Caki2 (cell line): Measurements from ENCODE around the gene SDK1. TPM values are rescaled to one million over a fixed set of nuclear protein-coding genes. Genes with fewer than 3 reads are reported as not detected.
"Not testable (repeated sequence)": the region's sequence is repeated elsewhere in the genome, so short reads cannot be mapped to it uniquely, and the experiment has no call there.

Experiments used
- DNase-seq: peaks from one replicate; pipeline ENCODE4 v3.0.0-alpha.2; 2015; ENCODE audit warnings: low read depth
- in situ Hi-C: cut with HindIII; loops from 2 replicates; pipeline ENCODE4 v1.10.0; 2016; ENCODE audit warnings: low sequenced_read_pairs, low pct_unique_long_range_greater_than_20kb, mixed read lengths
- total RNA-seq: library from RNA; depleted of rRNA; stranded (reverse); fragments of >200 nt; shearing (Covaris generic); gene quantifications from 2 replicates; pipeline ENCODE4 v1.2.3, GENCODE V29; 2014; ENCODE audit warnings: low replicate concordance

The SDK1 gene
- total RNA-seq, 1 experiment from 2014 or later: 9.1 TPM

GRCh38 chr7:4307316-4308204 is 1006.5 kb downstream of the SDK1 start:
- in situ Hi-C loops: no loop called here
- no peak for DNase-seq

GRCh38 chr7:4308205-4308590 is 1007.1 kb downstream of the SDK1 start:
- in situ Hi-C loops: no loop called here

DNA sequence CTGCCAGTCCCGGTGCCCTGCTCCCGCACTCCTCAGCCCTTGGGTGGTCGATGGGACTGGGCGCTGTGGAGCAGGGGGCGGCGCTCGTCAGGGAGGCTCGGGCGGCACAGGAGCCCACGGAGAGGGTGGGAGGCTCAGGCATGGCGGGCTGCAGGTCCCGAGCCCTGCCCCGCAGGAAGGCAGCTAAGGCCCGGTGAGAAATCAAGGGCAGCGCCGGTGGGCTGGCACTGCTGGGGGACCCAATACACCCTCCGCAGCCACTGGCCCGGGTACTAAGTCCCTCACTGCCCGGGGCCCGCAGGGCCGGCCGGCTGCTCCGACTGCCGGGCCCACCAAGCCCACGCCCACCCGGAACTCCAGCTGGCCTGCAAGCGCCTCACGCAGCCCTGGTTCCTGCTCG is 1012.9 kb downstream of the SDK1 start:
- in situ Hi-C loops, DNase-seq: not testable (repeated sequence)

More at GRCh38 chr7:4308205-4308590, 1007.1 kb downstream of the SDK1 start:
- no peak for DNase-seq

DNA sequence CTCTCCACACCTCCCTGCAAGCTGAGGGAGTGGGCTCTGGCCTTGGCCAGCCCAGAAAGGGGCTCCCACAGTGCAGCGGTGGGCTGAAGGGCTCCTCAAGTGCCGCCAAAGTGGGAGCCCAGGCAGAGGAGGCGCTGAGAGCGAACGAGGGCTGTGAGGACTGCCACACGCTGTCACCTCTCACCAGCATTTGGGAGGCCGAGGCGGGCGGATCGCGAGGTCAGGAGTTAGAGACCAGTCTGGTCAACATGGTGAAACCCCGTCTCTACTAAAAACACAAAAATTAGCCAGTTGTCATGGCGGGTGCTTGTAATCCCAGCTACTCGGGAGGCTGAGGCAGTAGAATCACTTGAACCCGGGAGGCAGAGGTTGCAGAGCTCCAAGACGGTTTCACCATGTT is 1013.3 kb downstream of the SDK1 start:
- DNase-seq, in situ Hi-C loops: not testable (repeated sequence)
